Midbrain (tissue), 1 donor: ENCODE results near the gene CCDC178.

Experiments
- DNase-seq: peaks from one replicate; lab custom pipeline; 2025; lab: John Stamatoyannopoulos, UW

The CCDC178 gene

GRCh38 chr18:33116376-33116775 lies 324.1 kb downstream of the CCDC178 start:
- DNase-seq, result no peak

DNA sequence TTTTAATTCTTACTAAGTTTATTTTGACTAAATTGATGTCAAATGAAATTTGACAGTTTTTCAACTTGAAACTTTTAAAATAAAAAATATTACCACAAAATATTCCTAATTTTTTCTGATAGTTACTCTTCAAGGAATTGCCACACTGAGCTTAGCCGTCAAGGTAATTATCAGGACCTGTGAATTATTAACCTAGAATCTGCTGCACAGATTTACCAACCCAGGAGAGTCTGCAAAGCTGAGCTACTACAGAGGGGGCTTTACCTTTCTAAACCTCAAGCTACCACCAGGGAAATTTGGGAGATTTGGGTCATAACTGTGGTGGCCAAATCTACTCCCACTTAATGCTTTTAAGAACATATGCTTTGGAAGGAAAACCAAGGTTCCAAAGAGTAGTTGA lies 324.6 kb downstream of the CCDC178 start:
- no peak for DNase-seq

- no peak for DNase-seq
Observed at GRCh38 chr18:33115476-33115875, 325.0 kb downstream of the CCDC178 start.

GRCh38 chr18:33114749-33115148 lies 325.8 kb downstream of the CCDC178 start:
- no peak for DNase-seq

- no peak for DNase-seq
Observed at GRCh38 chr18:33113416-33113815, 327.1 kb downstream of the CCDC178 start.

GRCh38 chr18:33107511-33107910 lies 333.0 kb downstream of the CCDC178 start:
- DNase-seq, result no peak

DNA sequence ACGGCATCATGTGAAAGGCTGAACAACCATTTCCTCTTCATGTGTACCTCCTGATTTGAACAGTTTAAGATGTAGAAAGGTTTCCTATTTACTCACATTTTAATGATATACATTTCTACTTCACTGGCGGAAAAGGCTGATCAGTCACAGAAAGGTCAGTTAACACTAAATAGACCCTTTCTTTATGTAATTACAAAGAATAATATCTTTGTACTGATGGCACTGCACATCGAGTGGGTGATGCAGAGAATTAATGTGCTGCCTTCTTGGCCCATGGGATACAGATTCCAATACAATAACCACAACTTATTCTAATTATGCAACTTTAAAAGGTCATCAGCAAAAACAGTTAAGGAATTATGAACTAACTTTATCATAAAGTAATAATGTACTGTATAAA lies 339.2 kb downstream of the CCDC178 start:
- DNase-seq, result no peak

DNA sequence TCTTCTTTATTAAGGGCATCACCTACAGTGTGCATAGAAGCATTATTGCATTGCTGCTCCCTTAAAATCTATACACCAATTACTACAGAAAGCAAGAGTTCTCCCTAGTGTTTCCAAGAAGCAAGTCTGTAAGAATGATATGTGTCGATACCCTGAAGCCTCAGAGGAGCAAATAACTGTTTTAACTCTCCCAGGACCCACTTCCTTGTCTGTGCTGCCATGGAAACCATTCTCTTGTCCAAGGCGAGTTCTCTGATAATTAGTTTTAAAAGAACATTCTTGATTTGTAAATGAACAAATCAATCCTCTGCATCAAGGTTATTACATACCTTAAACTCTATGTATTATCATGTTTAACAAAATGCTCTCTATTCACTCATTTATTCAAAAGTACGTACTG lies 340.9 kb downstream of the CCDC178 start:
- no peak for DNase-seq

DNA sequence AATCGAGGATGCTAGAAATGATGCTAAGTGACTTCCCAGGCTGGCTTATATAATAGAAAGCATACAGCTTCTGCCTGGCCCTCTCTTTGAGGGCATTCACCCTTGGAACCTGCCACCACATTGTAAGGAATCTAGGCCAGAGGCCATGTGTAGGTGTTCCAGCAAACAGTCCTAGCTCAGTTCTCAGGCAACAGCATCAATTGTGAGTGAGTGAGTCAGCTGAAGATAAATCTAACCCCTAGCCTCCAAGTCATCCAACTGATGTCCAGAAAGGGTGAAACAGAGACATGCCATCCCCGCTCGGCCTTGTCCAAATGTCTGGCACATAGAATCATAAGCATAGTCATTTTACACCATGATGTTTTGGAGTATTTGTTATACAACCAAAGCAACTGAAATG lies 343.4 kb downstream of the CCDC178 start:
- DNase-seq, result no peak

DNA sequence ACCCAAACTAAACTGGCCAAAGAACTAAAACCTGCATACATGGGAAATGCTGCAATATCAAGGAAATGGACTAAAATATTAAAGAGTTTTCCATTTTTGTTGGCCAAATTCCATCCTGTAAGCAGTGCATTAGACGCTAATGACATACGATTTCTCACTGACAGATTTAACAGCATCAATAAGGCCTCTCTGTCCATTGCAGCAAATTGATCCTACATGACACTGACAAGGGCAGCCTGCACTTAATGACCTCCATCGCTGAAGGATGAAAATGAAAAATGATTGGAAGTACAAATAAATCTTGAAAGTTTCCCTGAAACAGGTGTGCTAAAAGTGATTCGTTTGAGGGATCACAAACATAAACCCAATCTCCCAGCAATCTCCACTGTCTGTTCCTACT lies 350.1 kb downstream of the CCDC178 start:
- DNase-seq, result no peak

- no peak for DNase-seq
Observed at GRCh38 chr18:33076601-33077000, 363.9 kb downstream of the CCDC178 start.

DNA sequence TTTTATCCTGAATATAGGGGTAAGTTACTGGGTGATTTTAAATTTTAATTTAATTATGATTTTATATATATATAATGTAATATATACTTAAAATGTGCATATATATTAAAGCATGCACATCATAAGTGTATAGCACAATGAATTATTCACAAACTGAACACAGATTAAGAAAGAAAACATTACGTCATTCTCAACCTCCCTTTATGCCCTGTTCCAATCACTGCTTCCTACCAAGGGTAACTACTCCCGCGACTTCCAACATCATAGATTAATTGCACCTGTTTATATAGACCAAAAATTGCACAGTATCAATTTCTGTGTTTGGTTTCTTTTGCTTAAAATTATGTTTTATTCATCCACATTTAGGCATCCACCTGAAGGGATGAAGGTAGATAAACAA lies 366.4 kb downstream of the CCDC178 start:
- no peak for DNase-seq

DNA sequence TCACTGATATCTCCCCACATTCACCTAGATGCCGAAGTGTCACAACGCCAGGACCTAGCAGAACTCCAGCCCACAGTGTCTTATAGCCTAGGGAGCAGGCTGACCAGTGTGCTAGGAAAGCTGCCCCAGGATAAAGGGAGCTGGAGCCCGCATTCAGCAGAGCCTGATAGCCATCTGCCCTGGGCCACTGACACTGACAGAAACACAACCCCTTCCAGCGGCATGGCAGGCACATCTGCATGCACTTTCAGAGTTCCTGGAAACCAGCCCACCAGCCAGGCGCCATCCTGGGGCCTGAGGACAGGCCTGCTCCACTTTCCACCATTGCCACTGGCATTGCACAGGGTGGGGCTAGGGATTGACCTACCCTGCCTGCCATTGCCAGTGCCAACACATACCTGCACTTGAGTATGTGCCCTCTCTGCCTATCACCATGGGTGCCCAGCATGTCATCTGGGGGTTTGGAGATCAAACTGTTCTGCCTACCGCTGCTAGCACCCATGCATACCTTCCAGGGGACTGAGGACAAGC lies 377.6 kb downstream of the CCDC178 start:
- DNase-seq, result no peak

GRCh38 chr18:33052886-33053285 lies 387.6 kb downstream of the CCDC178 start:
- DNase-seq, result no peak

- DNase-seq, result no peak
Observed at GRCh38 chr18:33051407-33051806, 389.1 kb downstream of the CCDC178 start.

DNA sequence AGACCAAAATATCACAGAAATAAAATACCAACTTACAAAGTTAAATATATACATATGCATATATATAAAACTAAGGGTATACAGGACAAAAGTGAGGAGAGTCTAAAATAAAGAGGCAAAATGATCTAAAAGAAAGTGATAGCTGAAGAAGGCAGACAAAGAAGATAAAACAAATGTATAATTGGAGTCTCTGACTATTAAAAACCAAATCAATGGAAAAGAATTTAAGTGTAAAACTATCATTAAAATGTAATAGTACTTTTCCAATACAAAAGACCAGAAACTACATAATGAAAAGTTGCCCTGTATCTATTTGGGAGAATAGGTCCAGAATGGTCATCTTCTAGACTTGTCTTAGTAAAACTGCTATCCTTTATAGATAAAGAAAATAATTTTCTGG lies 400.3 kb downstream of the CCDC178 start:
- no peak for DNase-seq

DNA sequence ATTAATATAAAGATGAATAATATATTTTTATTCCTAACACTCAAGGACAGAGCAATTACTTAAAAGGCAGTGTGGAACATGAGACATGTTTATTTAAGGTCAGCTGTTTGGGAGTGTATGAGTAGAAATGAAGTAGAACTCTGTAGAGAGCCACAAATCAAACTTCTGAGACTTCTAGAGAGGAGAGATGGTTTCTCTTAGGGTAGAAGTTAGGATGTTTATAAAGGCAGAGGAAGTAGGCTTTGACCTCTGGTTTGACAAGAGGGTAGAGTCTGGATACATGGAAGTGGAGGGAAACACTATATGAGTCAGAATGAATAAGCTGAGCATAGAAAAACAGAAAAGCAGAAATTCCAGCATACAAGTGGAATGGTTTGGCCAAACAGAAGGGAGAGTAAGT lies 405.6 kb downstream of the CCDC178 start:
- no peak for DNase-seq

- no peak for DNase-seq
Observed at GRCh38 chr18:33034212-33034611, 406.3 kb downstream of the CCDC178 start.

GRCh38 chr18:33022370-33022769 lies 418.2 kb downstream of the CCDC178 start:
- DNase-seq, result no peak

GRCh38 chr18:33020877-33021276 lies 419.6 kb downstream of the CCDC178 start:
- DNase-seq, result no peak

DNA sequence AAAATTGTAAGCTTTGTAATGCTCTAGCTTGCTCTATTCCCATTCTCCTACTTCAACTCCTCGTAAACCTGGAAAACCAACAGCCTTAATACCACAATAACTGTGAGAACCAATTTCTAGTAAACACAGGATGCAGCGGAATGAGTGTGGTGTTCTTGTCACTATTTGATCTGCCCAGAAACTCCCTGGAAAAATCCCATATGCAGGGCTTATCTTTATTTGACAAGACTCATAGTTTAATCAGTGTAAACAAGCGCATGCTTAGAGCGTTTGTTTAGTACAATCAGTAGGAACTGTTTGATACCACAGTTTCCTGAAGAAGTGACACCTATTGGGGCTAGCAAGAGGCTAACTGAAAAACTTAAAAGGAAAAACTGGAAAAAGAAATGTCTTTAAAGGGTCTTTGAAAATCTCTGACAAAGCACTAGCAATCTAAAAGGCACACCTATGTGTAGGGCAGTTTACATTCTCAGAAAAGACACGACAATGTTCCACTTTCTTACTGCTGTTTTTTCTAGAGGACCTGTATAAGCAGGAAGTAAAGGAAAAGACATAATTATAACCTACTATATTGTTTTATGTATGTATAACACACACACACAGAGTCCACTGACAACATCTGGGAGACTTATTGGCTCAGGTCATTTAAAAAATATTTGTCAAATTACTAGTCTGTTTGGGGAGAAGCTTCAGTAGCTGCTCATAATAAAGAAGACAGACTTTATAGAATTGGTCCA lies 426.3 kb downstream of the CCDC178 start:
- no peak for DNase-seq

DNA sequence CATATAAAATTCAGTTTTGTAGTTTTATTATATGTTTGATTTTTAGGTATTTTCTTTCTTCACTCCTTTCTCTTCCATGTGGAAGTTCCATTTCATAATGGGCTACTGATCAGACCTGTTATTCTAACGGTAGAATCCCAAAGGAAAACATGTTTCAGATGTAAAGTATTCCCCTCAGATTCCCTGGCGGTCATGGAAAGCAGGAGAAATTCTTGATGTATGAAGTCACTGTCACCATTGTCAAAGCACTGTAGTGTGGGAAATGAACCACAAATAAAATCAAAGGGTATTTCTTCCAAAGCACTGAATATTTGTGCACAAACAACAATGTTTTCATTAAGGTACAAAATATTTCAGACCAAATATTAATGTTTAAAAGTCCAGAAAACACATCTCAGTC lies 430.4 kb downstream of the CCDC178 start:
- no peak for DNase-seq

GRCh38 chr18:32998921-32999320 lies 441.6 kb downstream of the CCDC178 start:
- DNase-seq, result no peak

DNA sequence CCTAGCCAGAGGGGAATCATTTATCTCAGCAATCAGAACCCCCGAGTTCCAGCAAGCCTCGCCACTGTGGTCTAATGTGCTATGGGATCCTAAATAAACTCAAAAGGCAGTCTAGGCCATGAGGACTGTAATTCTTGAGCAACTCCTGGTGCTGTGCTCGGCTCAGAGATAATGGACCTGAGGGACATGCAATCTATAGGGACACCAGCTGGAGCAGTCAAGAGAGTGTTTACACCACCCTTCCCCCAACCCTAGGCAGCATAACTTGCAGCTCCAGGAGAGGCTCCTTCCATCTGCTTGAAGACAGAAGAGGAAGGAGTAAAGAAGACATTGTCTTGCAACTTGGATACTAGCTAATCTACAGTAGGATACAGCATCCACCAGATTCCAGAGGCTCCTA lies 442.2 kb downstream of the CCDC178 start:
- no peak for DNase-seq
